Uterus (tissue), 4 donors: ENCODE results near the gene KCNK10. TPM values are rescaled to one million over a fixed set of nuclear protein-coding genes. Genes with fewer than 3 reads are reported as not detected.

Experiments
- DNase-seq, 2 donors: peaks; one replicate each; pipeline ENCODE4 v3.0.0-alpha.2; 2019 to 2020
- H3K27ac ChIP-seq, 2 donors: fragments of 200-600 bp; sonication (generic); 1 replicate in 1 of 2; 2 replicates in 1 of 2; pipeline ENCODE4 v1.5.1; 2016 to 2018
- H3K27me3 ChIP-seq, 2 donors: fragments of 200-600 bp; sonication (generic); one replicate each; pipeline ENCODE4 v1.5.1; 2018 to 2019; ENCODE audit warnings: control low read depth in 1 of 2
- H3K36me3 ChIP-seq, 2 donors: fragments of 200-600 bp; sonication (generic); one replicate each; pipeline ENCODE4 v1.5.1; 2019; ENCODE audit warnings: control low read depth in 1 of 2
- H3K4me1 ChIP-seq, 2 donors: fragments of 200-600 bp; sonication (generic); one replicate each; pipeline ENCODE4 v1.5.1; 2018 to 2019; ENCODE audit warnings: control low read depth in 1 of 2
- H3K4me3 ChIP-seq, 2 donors: fragments of 200-600 bp; sonication (generic); 1 replicate in 1 of 2; 2 replicates in 1 of 2; pipeline ENCODE4 v1.5.1; 2018 to 2019; ENCODE audit warnings: mild to moderate bottlenecking in 1 of 2
- H3K9me3 ChIP-seq, 2 donors: fragments of 200-600 bp; sonication (generic); one replicate each; pipeline ENCODE4 v1.5.1; 2019; ENCODE audit warnings: control low read depth in 1 of 2
- POLR2A ChIP-seq, 2 donors: fragments of 450-650 bp; IDR thresholded peaks; one replicate each; pipeline ENCODE4 v1.6.1; 2016; ENCODE audit warnings: antibody characterized with exemption in 2 of 2, mild to moderate bottlenecking in 1 of 2, moderate library complexity in 1 of 2
- intact Hi-C: fragments of 100-400 bp; cut with DNase I; formaldehyde crosslinking; loops from one replicate; pipeline ENCODE4 v1.15.1; 2023; ENCODE audit warnings: low total_unique reads
- total RNA-seq, 4 donors: library from RNA; depleted of rRNA in 3 of 4; stranded (reverse); fragments of >200 nt in 3 of 4; gene quantifications; one replicate each; pipeline versions ENCODE4 v1.1.0 to v1.2.4, GENCODE V29; 2014 to 2023
- TF ChIP-seq, protein P1 (sequence below), 4 experiments: fragments of 200-600 bp in 2 of 4; fragments of 450-650 bp in 2 of 4; sonication (generic) in 2 of 4; IDR thresholded peaks; one replicate each; pipeline ENCODE4 v1.5.1; 2016 to 2019; ENCODE audit warnings: antibody characterized with exemption in 4 of 4, mild to moderate bottlenecking in 2 of 4, moderate library complexity in 1 of 4
- donor health status: DM: yes; HTN: yes; CAD: no.

KCNK10 gene
- total RNA-seq, 4 donors from 2014 or later = 0.14 TPM; not detected in 3

DNA sequence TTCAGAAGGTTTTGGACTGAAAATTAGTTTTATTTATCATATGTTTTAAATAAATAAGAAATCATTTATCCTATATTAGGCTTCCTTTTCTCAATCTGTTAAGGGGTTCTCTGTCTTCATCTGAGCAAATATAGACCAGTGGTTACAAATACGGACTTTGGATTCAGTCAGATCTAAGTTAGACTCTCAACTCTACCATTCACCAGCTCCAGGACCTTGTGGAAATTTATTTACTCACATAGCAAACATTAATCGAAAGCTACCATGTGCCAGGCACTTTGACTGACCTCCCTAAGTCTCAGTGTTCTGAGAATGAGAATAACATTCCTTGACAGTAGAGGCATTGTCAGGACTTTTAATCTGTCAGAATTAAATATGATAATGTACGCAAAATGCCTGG lies 22.3 kb downstream of the KCNK10 start:
- TF ChIP-seq POLR2A (IDR thresholded peaks at IDR 0.05) = no peak
- TF ChIP-seq, protein P1, sequence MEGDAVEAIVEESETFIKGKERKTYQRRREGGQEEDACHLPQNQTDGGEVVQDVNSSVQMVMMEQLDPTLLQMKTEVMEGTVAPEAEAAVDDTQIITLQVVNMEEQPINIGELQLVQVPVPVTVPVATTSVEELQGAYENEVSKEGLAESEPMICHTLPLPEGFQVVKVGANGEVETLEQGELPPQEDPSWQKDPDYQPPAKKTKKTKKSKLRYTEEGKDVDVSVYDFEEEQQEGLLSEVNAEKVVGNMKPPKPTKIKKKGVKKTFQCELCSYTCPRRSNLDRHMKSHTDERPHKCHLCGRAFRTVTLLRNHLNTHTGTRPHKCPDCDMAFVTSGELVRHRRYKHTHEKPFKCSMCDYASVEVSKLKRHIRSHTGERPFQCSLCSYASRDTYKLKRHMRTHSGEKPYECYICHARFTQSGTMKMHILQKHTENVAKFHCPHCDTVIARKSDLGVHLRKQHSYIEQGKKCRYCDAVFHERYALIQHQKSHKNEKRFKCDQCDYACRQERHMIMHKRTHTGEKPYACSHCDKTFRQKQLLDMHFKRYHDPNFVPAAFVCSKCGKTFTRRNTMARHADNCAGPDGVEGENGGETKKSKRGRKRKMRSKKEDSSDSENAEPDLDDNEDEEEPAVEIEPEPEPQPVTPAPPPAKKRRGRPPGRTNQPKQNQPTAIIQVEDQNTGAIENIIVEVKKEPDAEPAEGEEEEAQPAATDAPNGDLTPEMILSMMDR (IDR thresholded peaks at IDR 0.05) = no peak
- Histone ChIP-seq H3K4me1 (no peaks in the 10 kb centered on the region), H3K9me3 (no peaks in the 10 kb centered on the region), H3K4me3 (no peak overlapping the region), H3K27me3 (no peaks in the 10 kb centered on the region), H3K36me3 (no peaks in the 10 kb centered on the region), H3K27ac (no peak overlapping the region)
- DNase-seq = no peak
- intact Hi-C loops = no loop called here

DNA sequence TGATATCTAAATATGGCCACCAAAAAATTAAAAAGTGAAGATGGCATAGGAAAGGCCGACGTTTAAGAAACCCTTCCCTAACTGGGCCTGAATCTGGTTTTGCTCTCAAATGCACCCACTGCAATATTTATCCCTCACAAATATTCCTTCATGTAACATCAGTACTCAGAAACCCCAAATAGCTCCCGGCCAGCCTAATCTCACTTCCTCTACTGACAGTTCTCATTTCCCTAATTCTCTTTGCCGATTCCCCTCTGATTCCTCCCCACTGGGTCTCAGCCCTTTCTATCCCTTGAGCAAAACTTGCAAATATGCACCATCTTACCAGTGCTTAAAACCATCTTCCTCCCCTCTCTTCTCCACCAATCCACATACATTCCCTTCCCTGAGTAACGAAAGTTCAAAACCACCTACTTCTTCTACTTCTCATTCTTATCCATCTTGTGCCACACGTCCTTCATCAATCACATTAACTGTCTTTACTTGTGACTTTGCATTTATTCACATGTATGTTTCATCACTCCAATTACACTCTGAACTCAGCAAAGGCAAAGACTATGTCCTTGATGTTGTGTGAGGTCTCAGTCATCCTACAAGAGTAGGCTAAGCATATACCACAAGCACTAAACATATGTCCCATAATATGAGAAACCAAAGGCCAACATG lies 23.1 kb downstream of the KCNK10 start:
- Histone ChIP-seq H3K27ac (no peak overlapping the region), H3K4me3 (no peak overlapping the region), H3K4me1 (no peaks in the 10 kb centered on the region), H3K9me3 (no peaks in the 10 kb centered on the region), H3K36me3 (no peaks in the 10 kb centered on the region), H3K27me3 (no peaks in the 10 kb centered on the region)
- intact Hi-C loops = no loop called here
- TF ChIP-seq, protein P1 (IDR thresholded peaks at IDR 0.05) = no peak
- no peak for TF ChIP-seq POLR2A (IDR thresholded peaks at IDR 0.05)
- no peak for DNase-seq

DNA sequence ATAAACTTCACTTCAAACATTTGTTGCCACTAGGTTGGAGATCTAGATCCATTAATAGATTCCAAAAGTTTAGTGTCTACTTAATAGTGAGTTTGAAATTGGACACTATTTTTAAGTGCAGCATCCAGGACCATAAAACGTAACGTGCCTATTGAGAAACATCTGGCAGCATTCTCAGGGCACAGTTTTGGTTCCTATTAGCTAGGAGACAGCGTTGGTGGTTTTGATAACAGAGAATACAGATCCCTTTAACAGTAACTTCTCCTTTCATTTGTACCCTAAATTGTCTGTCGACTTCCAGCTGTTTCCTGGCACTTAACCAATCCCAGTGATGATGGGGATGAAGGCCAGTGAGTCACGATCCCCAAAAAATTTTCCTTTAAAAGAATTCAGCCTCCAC lies 25.8 kb downstream of the KCNK10 start:
- Histone ChIP-seq H3K9me3 (no peaks in the 10 kb centered on the region), H3K36me3 (no peaks in the 10 kb centered on the region), H3K4me3 (no peak overlapping the region), H3K4me1 (no peaks in the 10 kb centered on the region), H3K27me3 (no peaks in the 10 kb centered on the region), H3K27ac (no peak overlapping the region)
- no peak for DNase-seq
- intact Hi-C loops = no loop called here
- TF ChIP-seq POLR2A (IDR thresholded peaks at IDR 0.05) = no peak
- TF ChIP-seq, protein P1 (IDR thresholded peaks at IDR 0.05) = no peak

DNA sequence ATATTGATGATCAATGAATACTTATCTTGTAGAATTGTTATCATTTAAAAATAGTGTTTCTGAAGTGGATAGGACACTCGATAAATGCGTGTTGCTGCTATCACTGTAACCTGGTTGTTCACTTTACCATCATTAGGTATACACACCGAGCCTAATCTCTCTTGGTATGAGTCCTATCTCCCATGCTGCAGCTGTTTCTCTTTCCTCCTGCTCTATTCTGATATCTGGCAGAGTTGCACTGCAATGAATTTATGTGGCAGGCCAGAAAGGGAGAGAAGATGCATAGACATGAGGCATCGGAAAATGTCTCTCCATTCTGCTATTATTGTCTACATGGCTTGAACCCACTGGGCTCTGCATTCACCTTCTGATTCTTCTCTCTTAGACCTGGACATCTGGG lies 26.7 kb downstream of the KCNK10 start:
- intact Hi-C loops = no loop called here
- Histone ChIP-seq H3K4me1 (no peaks in the 10 kb centered on the region), H3K4me3 (no peak overlapping the region), H3K27ac (no peak overlapping the region), H3K9me3 (no peaks in the 10 kb centered on the region), H3K36me3 (no peaks in the 10 kb centered on the region), H3K27me3 (no peaks in the 10 kb centered on the region)
- no peak for DNase-seq
- TF ChIP-seq, protein P1 (IDR thresholded peaks at IDR 0.05) = no peak
- TF ChIP-seq POLR2A (IDR thresholded peaks at IDR 0.05) = no peak

DNA sequence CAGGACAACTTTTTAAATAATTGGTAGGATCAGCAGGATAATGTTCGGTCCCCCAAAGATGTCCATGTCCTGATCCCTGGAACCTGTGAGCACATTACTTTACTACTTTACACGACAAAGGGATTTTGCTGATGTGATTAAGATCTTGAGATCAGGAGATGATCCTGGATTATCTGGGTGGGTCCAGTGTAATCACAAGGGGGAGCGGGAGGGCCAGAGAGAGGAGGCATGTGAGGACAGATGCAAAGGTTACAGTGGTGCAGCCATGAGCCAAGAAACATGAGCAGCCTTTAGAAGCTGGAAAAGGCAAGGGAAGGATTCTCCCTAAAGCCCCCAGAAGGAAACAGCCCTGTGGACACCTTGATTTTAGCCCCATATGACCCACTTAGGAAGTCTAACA lies 33.1 kb downstream of the KCNK10 start:
- H3K4me1 ChIP-seq = no peaks in the 10 kb centered on the region
- no peaks in the 10 kb centered on the region for H3K9me3 ChIP-seq
- intact Hi-C loops = no loop called here
- H3K27ac ChIP-seq = no peak overlapping the region
- DNase-seq = no peak
- no peak for TF ChIP-seq POLR2A (IDR thresholded peaks at IDR 0.05)
- TF ChIP-seq, protein P1 (IDR thresholded peaks at IDR 0.05) = no peak
- no peaks in the 10 kb centered on the region for H3K36me3 ChIP-seq
- H3K4me3 ChIP-seq = no peak overlapping the region
- H3K27me3 ChIP-seq = no peaks in the 10 kb centered on the region
